Measurements from ENCODE around the gene BBS5.
"Not testable (repeated sequence)": the region's sequence is repeated elsewhere in the genome, so short reads cannot be mapped to it uniquely, and the experiment has no call there.

BBS5 gene

GRCh38 chr2:169479257-169480078 is at the start of gene BBS5:
TSS of gene BBS5 (plus strand) at chr2:169479494. CDS start at chr2:169479554, 60 bp downstream.
- DNase-seq (ENCODE audit: low read depth) = peak; percentile 42

GRCh38 chr2:169431772-169432171 is 47.5 kb upstream of the BBS5 start:
- DNase-seq (ENCODE audit: low read depth) = not testable (repeated sequence)

GRCh38 chr2:169434236-169434635 is 45.1 kb upstream of the BBS5 start:
- not testable (repeated sequence) for DNase-seq (ENCODE audit: low read depth)

GRCh38 chr2:169438466-169439072 is 40.7 kb upstream of the BBS5 start:
- no peak for DNase-seq (ENCODE audit: low read depth)

- DNase-seq (ENCODE audit: low read depth) = no peak
These were observed 39.4 kb upstream of the BBS5 start for GRCh38 chr2:169439900-169440299.

GRCh38 chr2:169446452-169446851 is 32.8 kb upstream of the BBS5 start:
- no peak for DNase-seq (ENCODE audit: low read depth)

- no peak for DNase-seq (ENCODE audit: low read depth)
These were observed 31.0 kb upstream of the BBS5 start for GRCh38 chr2:169448316-169448715.

- DNase-seq (ENCODE audit: low read depth) = no peak
These were observed 30.4 kb upstream of the BBS5 start for GRCh38 chr2:169448865-169449264.

- no peak for DNase-seq (ENCODE audit: low read depth)
These were observed 27.2 kb upstream of the BBS5 start for GRCh38 chr2:169452080-169452479.

GRCh38 chr2:169453044-169453443 is 26.2 kb upstream of the BBS5 start:
- not testable (repeated sequence) for DNase-seq (ENCODE audit: low read depth)

- no peak for DNase-seq (ENCODE audit: low read depth)
These were observed 18.2 kb upstream of the BBS5 start for GRCh38 chr2:169461143-169461542.

- no peak for DNase-seq (ENCODE audit: low read depth)
These were observed 16.2 kb upstream of the BBS5 start for GRCh38 chr2:169462896-169463695.

- DNase-seq (ENCODE audit: low read depth) = no peak
These were observed 14.8 kb upstream of the BBS5 start for GRCh38 chr2:169464466-169464865.

- DNase-seq (ENCODE audit: low read depth) = no peak
These were observed 14.4 kb upstream of the BBS5 start for GRCh38 chr2:169464882-169465281.

GRCh38 chr2:169468841-169469240 is 10.5 kb upstream of the BBS5 start:
- no peak for DNase-seq (ENCODE audit: low read depth)

GRCh38 chr2:169469952-169470572 is 9.2 kb upstream of the BBS5 start:
- no peak for DNase-seq (ENCODE audit: low read depth)

GRCh38 chr2:169472249-169472648 is 7.0 kb upstream of the BBS5 start:
- no peak for DNase-seq (ENCODE audit: low read depth)

GRCh38 chr2:169476459-169476858 is 2.8 kb upstream of the BBS5 start:
- DNase-seq (ENCODE audit: low read depth) = no peak

- no peak for DNase-seq (ENCODE audit: low read depth)
These were observed 955 bp upstream of the BBS5 start for GRCh38 chr2:169478339-169478738.

GRCh38 chr2:169478745-169479256 is 493 bp upstream of the BBS5 start:
- no peak for DNase-seq (ENCODE audit: low read depth)

GRCh38 chr2:169480079-169480465 is 778 bp downstream of the BBS5 start:
- DNase-seq (ENCODE audit: low read depth) = no peak

GRCh38 chr2:169485650-169486138 is 6.4 kb downstream of the BBS5 start:
- no peak for DNase-seq (ENCODE audit: low read depth)
